ENCODE measurements around the gene IER2.
"Not testable (repeated sequence)": the region's sequence is repeated elsewhere in the genome, so short reads cannot be mapped to it uniquely, and the experiment has no call there.

Gene IER2

GRCh38 chr19:13198634-13199033, 48.4 kb downstream of the IER2 start:
- no peak for TF ChIP-seq CTCF (IDR thresholded peaks at IDR 0.05; ENCODE audit: low read length, missing control alignments)
- no peak overlapping the region for H3K4me3 ChIP-seq (replicated peaks; ENCODE audit: low read depth, low read length)
- no peak for DNase-seq (ENCODE audit: low read depth)

GRCh38 chr19:13202112-13202511, 51.9 kb downstream of the IER2 start:
- DNase-seq (ENCODE audit: low read depth); H3K4me3 ChIP-seq (replicated peaks; ENCODE audit: low read depth, low read length): not testable (repeated sequence)
